COLO829 (cell line): Measurements from ENCODE around the gene CAMK2N2.

Experiments used
- DNase-seq: peaks from one replicate; pipeline ENCODE4 v3.0.0; 2012; ENCODE audit warnings: low spot score

CAMK2N2 gene

GRCh38 chr3:184211718-184212117, 49.6 kb downstream of the CAMK2N2 start:
- DNase-seq: no peak

GRCh38 chr3:184211297-184211696, 50.1 kb downstream of the CAMK2N2 start:
- no peak for DNase-seq
